HepG2 (cell line): ENCODE results near the gene TRAPPC12. TPM values are rescaled to one million over a fixed set of nuclear protein-coding genes. Genes with fewer than 3 reads are reported as not detected.

Source experiments
- AGO1 ChIP-seq: fragments of 200-400 bp; formaldehyde crosslinking; IDR thresholded peaks from 2 replicates; pipeline ENCODE4 v1.6.1; 2017; ENCODE audit warnings: mild to moderate bottlenecking, low read depth, low read length, moderate library complexity; ENCODE audit not compliant: poor library complexity, severe bottlenecking
- ATF7-NPFF ChIP-seq: sonication (generic); formaldehyde crosslinking; IDR thresholded peaks from 2 replicates; pipeline ENCODE4 v1.8.1; 2023; ENCODE audit warnings: mild to moderate bottlenecking, low read depth, missing genetic modification reagents, moderate library complexity
- CEBPB ChIP-seq: IDR thresholded peaks from 2 replicates; pipeline ENCODE4 v1.6.1; 2011; ENCODE audit warnings: low read depth, low read length, improper control_type of control experiment, borderline replicate concordance
- CHD2 ChIP-seq: IDR thresholded peaks from 2 replicates; pipeline ENCODE4 v1.6.1; 2011; ENCODE audit warnings: low read depth, low read length, improper control_type of control experiment
- FOXA1 ChIP-seq, 2 experiments: fragments of 450-650 bp in 1 of 2; sonication (generic) in 1 of 2; formaldehyde crosslinking in 1 of 2; IDR thresholded peaks; 2 replicates each; pipeline versions ENCODE4 v1.4.0 to v1.6.1; 2016 to 2020; ENCODE audit warnings: missing genetic modification reagents in 1 of 2
- HNF4G ChIP-seq, 2 experiments: sonication (generic) in 1 of 2; formaldehyde crosslinking in 1 of 2; IDR thresholded peaks; 2 replicates each; pipeline versions ENCODE4 v1.4.0 to v1.6.1; 2011 to 2020; ENCODE audit warnings: borderline replicate concordance in 2 of 2, low read depth in 2 of 2, mild to moderate bottlenecking in 2 of 2, low read length in 1 of 2, missing genetic modification reagents in 1 of 2, moderate library complexity in 1 of 2
- HOXA9 ChIP-seq: sonication (generic); formaldehyde crosslinking; IDR thresholded peaks from 2 replicates; pipeline ENCODE4 v1.8.1; 2022; ENCODE audit warnings: missing genetic modification reagents, mild to moderate bottlenecking, moderate library complexity, borderline replicate concordance
- MAFK ChIP-seq, 2 experiments: IDR thresholded peaks in 1 of 2; conservative IDR thresholded peaks in 1 of 2; 2 replicates each; pipeline ENCODE4 v1.6.1; 2011; ENCODE audit warnings: improper control_type of control experiment in 2 of 2, low read length in 2 of 2
- PHF21A ChIP-seq: sonication (generic); formaldehyde crosslinking; IDR thresholded peaks from 2 replicates; pipeline ENCODE4 v1.5.0; 2020; ENCODE audit warnings: mild to moderate bottlenecking, missing genetic modification reagents
- RARG ChIP-seq: sonication (generic); formaldehyde crosslinking; IDR thresholded peaks from 2 replicates; pipeline ENCODE4 v1.4.0; 2020; ENCODE audit warnings: low read depth, mild to moderate bottlenecking, missing genetic modification reagents
- SMARCC2 ChIP-seq: fragments of 450-650 bp; IDR thresholded peaks from 2 replicates; pipeline ENCODE4 v1.6.1; 2017; ENCODE audit warnings: antibody characterized with exemption, mild to moderate bottlenecking
- SYNCRIP ChIP-seq: fragments of 200-400 bp; formaldehyde crosslinking; IDR thresholded peaks from 2 replicates; pipeline ENCODE4 v1.6.1; 2018; ENCODE audit warnings: mild to moderate bottlenecking, low read depth, low read length; ENCODE audit not compliant: insufficient read depth
- ZFAT ChIP-seq: sonication (generic); formaldehyde crosslinking; conservative IDR thresholded peaks from 2 replicates; pipeline ENCODE4 v1.8.1; 2023; ENCODE audit warnings: missing genetic modification reagents, inconsistent platforms
- ZFP82 ChIP-seq: sonication (generic); formaldehyde crosslinking; IDR thresholded peaks from 2 replicates; pipeline ENCODE4 v1.5.1; 2020; ENCODE audit warnings: mild to moderate bottlenecking, missing genetic modification reagents, borderline replicate concordance
- ZNF3 ChIP-seq: IDR thresholded peaks from 2 replicates; pipeline ENCODE4 v1.7.0; 2017; ENCODE audit warnings: inconsistent platforms
- ZNF530 ChIP-seq: sonication (generic); formaldehyde crosslinking; IDR thresholded peaks from 2 replicates; pipeline ENCODE4 v1.5.0; 2020; ENCODE audit warnings: low read depth, mild to moderate bottlenecking, missing genetic modification reagents
- ZNF777 ChIP-seq: sonication (generic); formaldehyde crosslinking; IDR thresholded peaks from 2 replicates; pipeline ENCODE4 v1.4.0; 2020; ENCODE audit warnings: missing genetic modification reagents
- polyA plus RNA-seq, 8 experiments: library from polyadenylated mRNA; depleted of rRNA in 3 of 8; stranded (reverse) in 7 of 8; unstranded in 1 of 8; fragments of >200 nt; fragmentation: Illumina TruSeq in 4 of 8; extraction: Trizol in 4 of 8; gene quantifications; 2 replicates each; pipeline versions ENCODE4 v1.2.1 to v1.2.3, GENCODE V29; 2011 to 2016; ENCODE audit warnings: low read depth in 4 of 8, missing spikeins in 1 of 8, mixed read lengths in 1 of 8; ENCODE audit not compliant: insufficient read depth in 1 of 8
- total RNA-seq, 5 experiments: library from RNA; depleted of rRNA; stranded (reverse); fragments of >200 nt; fragmentation: Illumina TruSeq; extraction: Trizol; gene quantifications; 2 replicates each; pipeline ENCODE4 v1.2.3, GENCODE V29; 2016; ENCODE audit warnings: low read depth in 1 of 5
- TF ChIP-seq, protein P1 (sequence below): sonication (generic); formaldehyde crosslinking; IDR thresholded peaks from 2 replicates; pipeline ENCODE4 v1.4.0; 2020; ENCODE audit warnings: missing genetic modification reagents
- TF ChIP-seq, protein P2 (sequence below): fragments of 450-650 bp; IDR thresholded peaks from 2 replicates; pipeline ENCODE4 v1.6.1; 2017
- TF ChIP-seq, protein P3 (sequence below): sonication (generic); formaldehyde crosslinking; IDR thresholded peaks from 2 replicates; pipeline ENCODE4 v1.4.0; 2020; ENCODE audit warnings: missing genetic modification reagents
- TF ChIP-seq, protein P4 (sequence below): sonication (generic); formaldehyde crosslinking; IDR thresholded peaks from 2 replicates; pipeline ENCODE4 v1.4.0; 2020; ENCODE audit warnings: missing genetic modification reagents; ENCODE audit errors: not compliant biosample characterization
- TF ChIP-seq, protein P5 (sequence below): sonication (generic); formaldehyde crosslinking; IDR thresholded peaks from 2 replicates; pipeline ENCODE4 v1.9.0; 2021; ENCODE audit warnings: missing genetic modification reagents, borderline replicate concordance

The TRAPPC12 gene
- total and polyA plus RNA-seq, 2 of the 13 experiments (the other 11 are each of a cell fraction or from before 2014, with no cell fraction given): 46.4 to 97.7 TPM

DNA sequence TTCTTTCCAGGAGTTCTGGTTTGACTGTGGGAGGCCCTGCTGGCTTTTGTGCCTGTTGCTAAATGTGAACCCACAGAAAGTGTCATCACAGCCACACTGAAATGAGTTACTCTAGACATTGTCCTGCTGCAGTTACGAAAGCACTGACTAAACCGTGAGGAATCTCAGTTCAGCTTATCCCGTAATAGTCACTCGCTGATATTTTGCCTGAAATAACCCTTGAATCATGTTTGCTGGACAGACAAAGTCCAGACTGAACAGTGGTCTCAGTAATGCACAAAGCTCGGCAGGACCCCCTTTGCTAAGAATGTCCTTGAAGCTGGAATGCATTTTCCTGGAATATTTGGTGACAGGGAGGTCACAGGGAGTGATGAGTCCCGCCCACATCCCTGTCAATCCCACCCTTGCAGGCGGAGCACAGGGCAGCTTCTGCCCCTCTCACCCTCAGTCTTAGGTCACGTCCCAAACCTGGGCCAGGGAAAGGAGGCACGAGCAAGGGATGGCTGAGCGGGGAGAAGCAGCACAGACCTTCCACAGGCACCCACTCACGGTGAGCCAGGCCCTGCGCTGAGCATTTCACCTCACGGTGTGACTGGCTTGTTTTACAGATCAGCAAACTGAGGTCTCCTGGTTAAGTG lies 86.5 kb downstream of the TRAPPC12 start (continued):
- TF ChIP-seq, protein P1, sequence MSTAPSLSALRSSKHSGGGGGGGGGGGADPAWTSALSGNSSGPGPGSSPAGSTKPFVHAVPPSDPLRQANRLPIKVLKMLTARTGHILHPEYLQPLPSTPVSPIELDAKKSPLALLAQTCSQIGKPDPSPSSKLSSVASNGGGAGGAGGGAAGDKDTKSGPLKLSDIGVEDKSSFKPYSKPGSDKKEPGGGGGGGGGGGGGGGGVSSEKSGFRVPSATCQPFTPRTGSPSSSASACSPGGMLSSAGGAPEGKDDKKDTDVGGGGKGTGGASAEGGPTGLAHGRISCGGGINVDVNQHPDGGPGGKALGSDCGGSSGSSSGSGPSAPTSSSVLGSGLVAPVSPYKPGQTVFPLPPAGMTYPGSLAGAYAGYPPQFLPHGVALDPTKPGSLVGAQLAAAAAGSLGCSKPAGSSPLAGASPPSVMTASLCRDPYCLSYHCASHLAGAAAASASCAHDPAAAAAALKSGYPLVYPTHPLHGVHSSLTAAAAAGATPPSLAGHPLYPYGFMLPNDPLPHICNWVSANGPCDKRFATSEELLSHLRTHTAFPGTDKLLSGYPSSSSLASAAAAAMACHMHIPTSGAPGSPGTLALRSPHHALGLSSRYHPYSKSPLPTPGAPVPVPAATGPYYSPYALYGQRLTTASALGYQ: peak; percentile 78; the same call in 1 of the 2 replicates
- TF ChIP-seq, protein P2, sequence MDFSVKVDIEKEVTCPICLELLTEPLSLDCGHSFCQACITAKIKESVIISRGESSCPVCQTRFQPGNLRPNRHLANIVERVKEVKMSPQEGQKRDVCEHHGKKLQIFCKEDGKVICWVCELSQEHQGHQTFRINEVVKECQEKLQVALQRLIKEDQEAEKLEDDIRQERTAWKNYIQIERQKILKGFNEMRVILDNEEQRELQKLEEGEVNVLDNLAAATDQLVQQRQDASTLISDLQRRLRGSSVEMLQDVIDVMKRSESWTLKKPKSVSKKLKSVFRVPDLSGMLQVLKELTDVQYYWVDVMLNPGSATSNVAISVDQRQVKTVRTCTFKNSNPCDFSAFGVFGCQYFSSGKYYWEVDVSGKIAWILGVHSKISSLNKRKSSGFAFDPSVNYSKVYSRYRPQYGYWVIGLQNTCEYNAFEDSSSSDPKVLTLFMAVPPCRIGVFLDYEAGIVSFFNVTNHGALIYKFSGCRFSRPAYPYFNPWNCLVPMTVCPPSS: no peak
- TF ChIP-seq, protein P3, sequence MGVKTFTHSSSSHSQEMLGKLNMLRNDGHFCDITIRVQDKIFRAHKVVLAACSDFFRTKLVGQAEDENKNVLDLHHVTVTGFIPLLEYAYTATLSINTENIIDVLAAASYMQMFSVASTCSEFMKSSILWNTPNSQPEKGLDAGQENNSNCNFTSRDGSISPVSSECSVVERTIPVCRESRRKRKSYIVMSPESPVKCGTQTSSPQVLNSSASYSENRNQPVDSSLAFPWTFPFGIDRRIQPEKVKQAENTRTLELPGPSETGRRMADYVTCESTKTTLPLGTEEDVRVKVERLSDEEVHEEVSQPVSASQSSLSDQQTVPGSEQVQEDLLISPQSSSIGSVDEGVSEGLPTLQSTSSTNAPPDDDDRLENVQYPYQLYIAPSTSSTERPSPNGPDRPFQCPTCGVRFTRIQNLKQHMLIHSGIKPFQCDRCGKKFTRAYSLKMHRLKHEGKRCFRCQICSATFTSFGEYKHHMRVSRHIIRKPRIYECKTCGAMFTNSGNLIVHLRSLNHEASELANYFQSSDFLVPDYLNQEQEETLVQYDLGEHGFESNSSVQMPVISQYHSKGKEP (CRISPR knock-in tag): no peak
- TF ChIP-seq HOXA9 (no peak), MAFK (conservative IDR thresholded peaks at IDR 0.05 in 1 of 2, IDR thresholded peaks at IDR 0.05 in 1 of 2; ENCODE audit: low read length in 2 of 2) (peak in 1 of 2 experiments; percentile 17; a peak in 2 of 4 replicates), CEBPB (peak; percentile 94), ZFAT (CRISPR knock-in tag) (no peak), PHF21A (CRISPR knock-in tag) (peak; percentile 98), ZNF777 (CRISPR knock-in tag) (no peak), AGO1 (no peak), ZNF530 (no peak), ZFP82 (CRISPR knock-in tag) (no peak), SMARCC2 (no peak), RARG (CRISPR knock-in tag) (no peak), HNF4G (IDR thresholded peaks at IDR 0.05; ENCODE audit: borderline replicate concordance, low read depth, low read length) (peak; percentile 91), HNF4G (CRISPR knock-in tag; IDR thresholded peaks at IDR 0.05; ENCODE audit: borderline replicate concordance, low read depth) (0 out of 2 replicates have a peak, but pooled peaks have one; percentile 57), ATF7-NPFF (0 out of 2 replicates have a peak, but pooled peaks have one; percentile 45), ZNF3 (CRISPR knock-in tag) (no peak), SYNCRIP (no peak), CHD2 (no peak), FOXA1 (IDR thresholded peaks at IDR 0.05) (no peak; the same call in 1 of the 2 replicates), FOXA1 (CRISPR knock-in tag; IDR thresholded peaks at IDR 0.05) (peak; percentile 58)
- TF ChIP-seq, protein P4, sequence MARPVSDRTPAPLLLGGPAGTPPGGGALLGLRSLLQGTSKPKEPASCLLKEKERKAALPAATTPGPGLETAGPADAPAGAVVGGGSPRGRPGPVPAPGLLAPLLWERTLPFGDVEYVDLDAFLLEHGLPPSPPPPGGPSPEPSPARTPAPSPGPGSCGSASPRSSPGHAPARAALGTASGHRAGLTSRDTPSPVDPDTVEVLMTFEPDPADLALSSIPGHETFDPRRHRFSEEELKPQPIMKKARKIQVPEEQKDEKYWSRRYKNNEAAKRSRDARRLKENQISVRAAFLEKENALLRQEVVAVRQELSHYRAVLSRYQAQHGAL (CRISPR knock-in tag): no peak
- TF ChIP-seq, protein P5, sequence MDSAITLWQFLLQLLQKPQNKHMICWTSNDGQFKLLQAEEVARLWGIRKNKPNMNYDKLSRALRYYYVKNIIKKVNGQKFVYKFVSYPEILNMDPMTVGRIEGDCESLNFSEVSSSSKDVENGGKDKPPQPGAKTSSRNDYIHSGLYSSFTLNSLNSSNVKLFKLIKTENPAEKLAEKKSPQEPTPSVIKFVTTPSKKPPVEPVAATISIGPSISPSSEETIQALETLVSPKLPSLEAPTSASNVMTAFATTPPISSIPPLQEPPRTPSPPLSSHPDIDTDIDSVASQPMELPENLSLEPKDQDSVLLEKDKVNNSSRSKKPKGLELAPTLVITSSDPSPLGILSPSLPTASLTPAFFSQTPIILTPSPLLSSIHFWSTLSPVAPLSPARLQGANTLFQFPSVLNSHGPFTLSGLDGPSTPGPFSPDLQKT (CRISPR knock-in tag): no peak
